Lower leg skin (tissue), 3 donors: ENCODE results near the gene SLC51B.

Source experiments
- CTCF ChIP-seq, 3 donors: fragments of 450-650 bp; IDR thresholded peaks; one replicate each; pipeline ENCODE4 v1.5.1; 2016; ENCODE audit warnings: antibody characterized with exemption in 3 of 3, mild to moderate bottlenecking in 3 of 3, moderate library complexity in 2 of 3
- POLR2A ChIP-seq, 2 donors: fragments of 450-650 bp; IDR thresholded peaks; one replicate each; pipeline ENCODE4 v1.6.1; 2016 to 2017; ENCODE audit warnings: antibody characterized with exemption in 2 of 2, mild to moderate bottlenecking in 1 of 2, moderate library complexity in 1 of 2

DNA sequence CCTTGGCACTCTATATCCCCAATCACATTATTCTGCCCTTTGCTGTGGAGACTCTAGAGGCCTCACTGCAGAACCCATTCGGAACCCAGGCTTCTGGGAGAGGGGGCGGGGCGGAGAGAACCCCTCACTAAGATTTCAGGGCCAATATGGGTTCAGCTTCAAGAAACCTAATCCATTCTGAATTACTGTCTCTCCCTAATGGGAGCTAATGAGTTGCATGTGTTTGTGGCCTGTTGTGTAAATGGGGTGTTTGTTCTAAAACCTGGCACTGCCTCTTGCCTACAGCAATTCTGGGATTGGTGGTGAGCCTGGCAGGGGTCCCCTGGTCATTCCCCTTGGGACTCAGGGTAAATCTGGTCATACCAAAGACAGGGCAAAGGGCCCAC, 23.2 kb downstream of the SLC51B start:
- no peak for TF ChIP-seq CTCF (IDR thresholded peaks at IDR 0.05)
- no peak for TF ChIP-seq POLR2A (IDR thresholded peaks at IDR 0.05)
